ES-I3 (cell line): ENCODE data around the gene TIMP4.

Source experiments
- H3K36me3 ChIP-seq: 2 replicates; pipeline ENCODE4 v1.6.1; 2013; ENCODE audit warnings: mild to moderate bottlenecking, low read length, control low read depth, moderate library complexity; ENCODE audit not compliant: insufficient read depth
- H3K4me1 ChIP-seq: 2 replicates; pipeline ENCODE4 v1.6.1; 2013; ENCODE audit warnings: mild to moderate bottlenecking, control low read depth, low read length; ENCODE audit not compliant: insufficient read depth
- H3K9ac ChIP-seq: 2 replicates; pipeline ENCODE4 v1.6.1; 2013; ENCODE audit warnings: low read depth, mild to moderate bottlenecking, low read length, moderate library complexity
- H3K9me3 ChIP-seq: 2 replicates; pipeline ENCODE4 v1.6.1; 2013; ENCODE audit warnings: mild to moderate bottlenecking, low read length, moderate library complexity; ENCODE audit not compliant: control insufficient read depth, insufficient read depth

The TIMP4 gene

GRCh38 chr3:12121466-12121865 lies 37.2 kb downstream of the TIMP4 start:
- Histone ChIP-seq H3K9ac (no peak overlapping the region), H3K9me3 (no peaks in the 10 kb centered on the region), H3K4me1 (no peaks in the 10 kb centered on the region), H3K36me3 (no peaks in the 10 kb centered on the region)

GRCh38 chr3:12120374-12121140 lies 38.2 kb downstream of the TIMP4 start:
- H3K9ac ChIP-seq: no peak overlapping the region
- H3K36me3 ChIP-seq: no peaks in the 10 kb centered on the region
- no peaks in the 10 kb centered on the region for H3K4me1 ChIP-seq
- no peaks in the 10 kb centered on the region for H3K9me3 ChIP-seq

- H3K9ac ChIP-seq: no peak overlapping the region
- no peaks in the 10 kb centered on the region for H3K9me3 ChIP-seq
- H3K4me1 ChIP-seq: no peaks in the 10 kb centered on the region
- H3K36me3 ChIP-seq: no peaks in the 10 kb centered on the region
These were observed 41.2 kb downstream of the TIMP4 start for GRCh38 chr3:12117473-12117872.

- no peak overlapping the region for H3K9ac ChIP-seq
These were observed 41.8 kb downstream of the TIMP4 start for GRCh38 chr3:12116870-12117269.

GRCh38 chr3:12115849-12116248 lies 42.9 kb downstream of the TIMP4 start:
- Histone ChIP-seq H3K9ac (no peak overlapping the region), H3K4me1 (no peaks in the 10 kb centered on the region), H3K36me3 (no peaks in the 10 kb centered on the region), H3K9me3 (no peaks in the 10 kb centered on the region)

More at GRCh38 chr3:12116870-12117269, 41.8 kb downstream of the TIMP4 start:
- Histone ChIP-seq H3K9me3 (no peaks in the 10 kb centered on the region), H3K4me1 (no peaks in the 10 kb centered on the region), H3K36me3 (no peaks in the 10 kb centered on the region)

- H3K36me3 ChIP-seq: no peaks in the 10 kb centered on the region
- no peaks in the 10 kb centered on the region for H3K9me3 ChIP-seq
- no peaks in the 10 kb centered on the region for H3K4me1 ChIP-seq
- H3K9ac ChIP-seq: no peak overlapping the region
These were observed 43.6 kb downstream of the TIMP4 start for GRCh38 chr3:12115104-12115503.

GRCh38 chr3:12114251-12114650 lies 44.5 kb downstream of the TIMP4 start:
- Histone ChIP-seq H3K9me3 (no peaks in the 10 kb centered on the region), H3K36me3 (no peaks in the 10 kb centered on the region), H3K4me1 (no peaks in the 10 kb centered on the region), H3K9ac (no peak overlapping the region)

- H3K9me3 ChIP-seq: peaks cover 3% of the 10 kb centered on the region; the same call in 1 of the 2 replicates
- no peaks in the 10 kb centered on the region for H3K36me3 ChIP-seq
- H3K9ac ChIP-seq: no peak overlapping the region
- no peaks in the 10 kb centered on the region for H3K4me1 ChIP-seq
These were observed 51.5 kb downstream of the TIMP4 start for GRCh38 chr3:12107071-12107713.
